Natural killer cell (primary cell): ENCODE measurements around the gene TCF15. TPM values are rescaled to one million over a fixed set of nuclear protein-coding genes. Genes with fewer than 3 reads are reported as not detected.

Source experiments
- ATAC-seq, 3 donors: fragments of 150-1000 bp in 2 of 3; fragments of 200-7000 bp in 1 of 3; cut with Tn5 transposase; 1 replicate in 1 of 3; 2 replicates in 2 of 3; pipeline ENCODE4 v1.10.0; 2021; ENCODE audit warnings: mild to moderate bottlenecking in 2 of 3, moderate library complexity in 2 of 3
- DNase-seq, 2 donors: peaks; one replicate each; pipeline versions ENCODE4 v3.0.0 to v3.0.0-alpha.2; 2013 to 2021; ENCODE audit warnings: mixed read lengths in 1 of 2
- H3K27ac ChIP-seq: one replicate; pipeline ENCODE4 v1.5.1; 2013; ENCODE audit warnings: mild to moderate bottlenecking, low read length
- H3K27me3 ChIP-seq: one replicate; pipeline ENCODE4 v1.6.1; 2013; ENCODE audit warnings: low read length; ENCODE audit not compliant: control insufficient read depth, insufficient read depth
- H3K36me3 ChIP-seq: one replicate; pipeline ENCODE4 v1.6.1; 2013; ENCODE audit warnings: low read length; ENCODE audit not compliant: control insufficient read depth, insufficient read depth
- H3K4me1 ChIP-seq: one replicate; pipeline ENCODE4 v1.6.1; 2013; ENCODE audit warnings: low read length; ENCODE audit not compliant: control insufficient read depth, insufficient read depth
- H3K4me3 ChIP-seq: one replicate; pipeline ENCODE4 v1.5.1; 2013; ENCODE audit warnings: low read length
- H3K9me3 ChIP-seq: one replicate; pipeline ENCODE4 v1.6.1; 2013; ENCODE audit warnings: low read length; ENCODE audit not compliant: control insufficient read depth, insufficient read depth
- H3K27ac Mint-ChIP-seq, 2 donors: one replicate each; pipeline ENCODE4 v1.8.0; 2022; ENCODE audit warnings: mild to moderate bottlenecking in 2 of 2, mixed read lengths in 2 of 2, moderate library complexity in 1 of 2
- H3K27me3 Mint-ChIP-seq, 2 donors: one replicate each; pipeline ENCODE4 v1.8.0; 2022; ENCODE audit warnings: low read depth in 2 of 2, mixed read lengths in 2 of 2
- H3K36me3 Mint-ChIP-seq: one replicate; pipeline ENCODE4 v1.8.0; 2022; ENCODE audit warnings: mixed read lengths
- H3K4me1 Mint-ChIP-seq, 2 donors: one replicate each; pipeline ENCODE4 v1.8.0; 2022; ENCODE audit warnings: mixed read lengths in 2 of 2
- H3K4me3 Mint-ChIP-seq: one replicate; pipeline ENCODE4 v1.8.0; 2022; ENCODE audit warnings: mild to moderate bottlenecking, moderate library complexity, mixed read lengths
- H3K9me3 Mint-ChIP-seq, 2 donors: one replicate each; pipeline ENCODE4 v1.8.0; 2022; ENCODE audit warnings: mixed read lengths in 2 of 2
- CTCF ChIP-seq: fragments of 200-600 bp; IDR thresholded peaks from one replicate; pipeline ENCODE4 v1.8.0; 2022; ENCODE audit warnings: antibody characterized with exemption
- WGBS: methylation state at CpG from one replicate; pipeline ENCODE4 v1.1.7; 2013; ENCODE audit warnings: missing lambda C conversion rate; ENCODE audit not compliant: insufficient coverage; 5-methylcytosine and 5-hydroxymethylcytosine counted together
- intact Hi-C: fragments of 100-400 bp; cut with micrococcal nuclease; formaldehyde crosslinking; loops from one replicate; pipeline ENCODE4 v1.14.2; 2022
- total RNA-seq, 4 donors: library from RNA; stranded (reverse); fragments of 120-200 nt in 1 of 4; gene quantifications; one replicate each; pipeline versions ENCODE4 v1.2.3 to v1.2.4, GENCODE V29; 2013 to 2022

Gene TCF15
- total RNA-seq, 3 donors from 2014 or later (not counting 1 experiment from before 2014, with no cell fraction given) = 0.32 TPM; not detected in 2

DNA sequence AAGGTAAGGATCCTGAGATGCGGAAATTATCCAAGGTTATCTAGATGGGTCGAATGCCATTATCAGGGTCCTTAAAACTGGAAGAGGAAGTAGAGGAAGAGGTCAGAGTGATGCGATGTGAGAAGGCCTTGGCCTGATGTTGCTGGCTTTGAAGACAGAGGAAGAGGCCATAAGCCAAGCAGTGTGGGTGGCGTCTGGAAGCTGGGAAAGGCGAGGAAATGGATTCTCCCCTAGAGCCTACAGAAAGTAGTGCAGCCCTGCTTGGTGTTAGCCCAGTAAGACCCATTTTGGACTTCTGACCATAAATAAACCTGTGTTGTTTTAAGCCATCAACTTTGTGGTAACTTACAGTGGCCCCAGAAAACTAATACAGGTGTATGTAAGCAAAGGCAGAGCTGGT is 40.8 kb upstream of the TCF15 start:
- DNase-seq = no peak
- Mint-ChIP-seq H3K4me3 (peak overlapping the region; percentile 85), H3K36me3 (no peaks in the 10 kb centered on the region), H3K27me3 (peaks cover 0 to 3% of the 10 kb centered on the region in 2 donors), H3K4me1 (peaks cover 39 to 48% of the 10 kb centered on the region in 2 donors), H3K9me3 (no peaks in the 10 kb centered on the region), H3K27ac (peak overlapping the region; percentile 68 to 76)
- no peak for ATAC-seq
- H3K36me3 ChIP-seq = peaks cover 16% of the 10 kb centered on the region
- peaks cover 22% of the 10 kb centered on the region for H3K4me1 ChIP-seq
- H3K27ac ChIP-seq = no peak overlapping the region
- TF ChIP-seq CTCF = no peak
- 92% methylated on average over 5 of the region's 5 CpGs for WGBS
- no peak overlapping the region for H3K4me3 ChIP-seq
- H3K27me3 ChIP-seq = no peaks in the 10 kb centered on the region
- intact Hi-C loops = loop anchor here (5.0 kb wide), 1 partner anchor 181 kb away; the partner anchor contains the start of gene FAM110A
- no peaks in the 10 kb centered on the region for H3K9me3 ChIP-seq

GRCh38 chr20:650281-650680 is 40.2 kb upstream of the TCF15 start:
- intact Hi-C loops = loop anchor here (5.0 kb wide), 1 partner anchor 182 kb away; the partner anchor contains the start of gene FAM110A

DNA sequence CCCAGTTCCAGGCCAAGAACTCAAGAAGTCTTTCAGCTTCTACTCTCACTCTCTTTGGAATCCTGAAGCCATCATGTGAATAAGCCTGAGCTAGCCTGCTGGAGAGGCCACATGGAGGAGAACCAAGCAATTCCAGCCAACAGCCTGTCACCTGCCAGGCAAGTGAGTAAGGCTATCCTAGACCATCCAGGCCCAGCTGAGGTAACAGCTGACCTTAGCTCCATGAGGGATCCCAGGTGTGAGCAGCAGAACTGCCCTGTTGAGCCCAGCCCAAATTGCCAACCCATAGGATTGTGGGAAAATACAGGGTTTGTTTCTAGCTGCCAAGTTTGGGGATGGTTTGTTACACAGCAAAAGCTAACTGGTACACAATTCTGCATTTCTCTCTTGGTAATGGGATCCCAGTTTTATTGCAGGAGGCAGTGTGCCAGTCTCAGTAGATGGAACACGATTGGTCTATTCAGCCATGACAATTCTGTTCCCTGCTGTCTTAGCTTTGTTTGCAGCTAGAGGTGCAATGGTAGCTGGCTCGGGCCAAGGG is 37.4 kb upstream of the TCF15 start:
- DNase-seq (no peak), ATAC-seq (no peak)
- peaks cover 29 to 40% of the 10 kb centered on the region in 2 donors for H3K4me1 Mint-ChIP-seq
- intact Hi-C loops = loop anchor here (5.0 kb wide), 1 partner anchor 295 kb away; no protein-coding TSS in a partner anchor
- TF ChIP-seq CTCF = no peak
- H3K36me3 Mint-ChIP-seq = no peaks in the 10 kb centered on the region
- 96% methylated on average over 2 of the region's 2 CpGs for WGBS
- peaks cover 22% of the 10 kb centered on the region for H3K4me1 ChIP-seq
- H3K27me3 Mint-ChIP-seq = no peaks in the 10 kb centered on the region
- no peaks in the 10 kb centered on the region for H3K9me3 ChIP-seq
- peaks cover 5% of the 10 kb centered on the region for H3K27me3 ChIP-seq
- no peak overlapping the region for H3K27ac ChIP-seq
- H3K27ac Mint-ChIP-seq = no peak overlapping the region
- no peak overlapping the region for H3K4me3 Mint-ChIP-seq
- H3K4me3 ChIP-seq = no peak overlapping the region
- H3K36me3 ChIP-seq = peaks cover 16% of the 10 kb centered on the region
- no peaks in the 10 kb centered on the region for H3K9me3 Mint-ChIP-seq

More at GRCh38 chr20:650281-650680, 40.2 kb upstream of the TCF15 start:
- TF ChIP-seq CTCF = no peak
- H3K27ac ChIP-seq = no peak overlapping the region
- Mint-ChIP-seq H3K27me3 (peaks cover 0 to 1% of the 10 kb centered on the region in 2 donors), H3K27ac (peak overlapping the region; percentile 65 to 76), H3K9me3 (no peaks in the 10 kb centered on the region), H3K36me3 (no peaks in the 10 kb centered on the region), H3K4me3 (peak overlapping the region; percentile 85), H3K4me1 (peaks cover 39 to 54% of the 10 kb centered on the region in 2 donors)
- no peak for DNase-seq
- H3K9me3 ChIP-seq = no peaks in the 10 kb centered on the region
- WGBS = over 99% methylated on average over 5 of the region's 5 CpGs
- ATAC-seq = no peak
- H3K4me3 ChIP-seq = no peak overlapping the region
- peaks cover 16% of the 10 kb centered on the region for H3K36me3 ChIP-seq
- H3K4me1 ChIP-seq = peaks cover 27% of the 10 kb centered on the region
- no peaks in the 10 kb centered on the region for H3K27me3 ChIP-seq

DNA sequence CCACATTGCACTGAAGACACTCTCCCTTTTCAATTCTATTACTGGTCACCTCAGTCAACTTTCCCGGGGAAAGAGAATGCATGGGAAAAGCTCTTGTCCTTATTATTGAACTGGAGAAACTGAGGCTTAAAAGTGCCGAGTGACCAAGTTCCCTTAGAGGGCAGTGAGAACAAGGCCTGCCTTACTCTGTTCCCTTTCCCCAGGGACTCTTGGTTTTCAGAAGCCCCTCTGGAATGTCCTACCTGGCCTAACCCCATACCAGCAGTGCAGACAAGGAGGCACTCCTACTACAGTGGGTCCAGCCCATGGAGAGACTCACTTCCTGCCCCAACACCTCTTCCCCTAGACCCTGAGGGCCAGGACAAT is 36.7 kb upstream of the TCF15 start:
- H3K4me1 ChIP-seq = peaks cover 17% of the 10 kb centered on the region
- H3K27me3 Mint-ChIP-seq = no peaks in the 10 kb centered on the region
- intact Hi-C loops = loop anchor here (5.0 kb wide), 1 partner anchor 295 kb away; no protein-coding TSS in a partner anchor
- H3K9me3 Mint-ChIP-seq = no peaks in the 10 kb centered on the region
- WGBS = 100% methylated on average over 1 of the region's 2 CpGs
- peaks cover 5% of the 10 kb centered on the region for H3K27me3 ChIP-seq
- ATAC-seq (no peak), DNase-seq (no peak)
- H3K4me1 Mint-ChIP-seq = peaks cover 22 to 33% of the 10 kb centered on the region in 2 donors
- H3K4me3 ChIP-seq = no peak overlapping the region
- H3K27ac ChIP-seq = no peak overlapping the region
- no peak overlapping the region for H3K4me3 Mint-ChIP-seq
- no peak overlapping the region for H3K27ac Mint-ChIP-seq
- TF ChIP-seq CTCF = no peak
- peaks cover 16% of the 10 kb centered on the region for H3K36me3 ChIP-seq
- H3K9me3 ChIP-seq = no peaks in the 10 kb centered on the region
- H3K36me3 Mint-ChIP-seq = no peaks in the 10 kb centered on the region
